ENCODE data around the gene DNAH1. TPM values are rescaled to one million over a fixed set of nuclear protein-coding genes. Genes with fewer than 3 reads are reported as not detected.

DNAH1 gene
- total RNA-seq, 2 experiments from 2014 or later, result 5.8 to 14.2 TPM

DNA sequence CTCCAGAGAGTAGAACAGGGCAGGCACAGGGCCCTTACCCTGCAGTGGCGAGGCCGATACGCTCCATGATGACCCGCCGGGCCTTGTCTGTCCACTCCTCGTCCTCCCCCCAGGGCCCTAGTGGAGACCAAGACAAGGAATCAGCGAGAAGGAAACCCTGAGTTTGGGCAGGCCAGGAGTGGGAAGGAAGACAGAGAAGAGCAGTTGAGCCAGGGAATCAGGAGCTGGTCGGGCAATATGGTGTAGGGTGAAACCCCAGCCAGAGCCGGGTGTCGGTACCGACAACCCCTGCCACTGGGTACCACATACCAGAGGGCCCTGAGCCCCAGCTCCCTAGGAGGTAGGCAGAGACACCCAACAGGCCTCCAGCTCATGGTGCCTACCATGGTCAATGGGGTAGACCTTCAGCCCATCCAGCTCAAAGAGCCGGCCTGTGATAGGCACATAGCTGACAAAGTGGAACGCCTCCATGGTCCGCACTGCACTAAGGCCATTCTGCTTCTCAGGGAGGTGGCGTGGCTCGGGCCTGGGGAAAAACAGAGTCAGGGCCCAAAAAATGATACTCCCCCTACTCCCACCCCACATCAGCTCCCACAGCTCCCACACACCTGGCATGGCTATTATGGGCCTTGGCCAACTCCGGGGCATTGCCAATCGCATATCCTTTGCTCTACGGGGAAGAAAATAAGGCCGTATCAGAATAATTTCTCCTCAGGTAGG lies 90.8 kb downstream of the DNAH1 start:
- no peaks in the 10 kb centered on the region for H3K9me3 ChIP-seq (ENCODE audit: low read length)
- intact Hi-C loops (cut with micrococcal nuclease; ENCODE audit: unreplicated experiment), result no loop called here
- H3K4me3 ChIP-seq (ENCODE audit: low read depth, low read length, poor library complexity, severe bottlenecking), result no peak overlapping the region
- no peak overlapping the region for H2AFZ ChIP-seq (ENCODE audit: low read length)
- DNase-seq (ENCODE audit: low spot score), result no peak
- ChIA-PET POLR2A (interaction anchor here (0.6 to 0.7 kb wide), 2 partner anchors 49 to 914 kb away, joined by 3 read pairs; no protein-coding TSS in a partner anchor), CTCF (ENCODE audit: unreplicated experiment) (interaction anchor here (0.7 kb wide), 1 partner anchor 49 kb away, joined by 3 read pairs; no protein-coding TSS in a partner anchor)
- H3K36me3 ChIP-seq (ENCODE audit: insufficient read depth, low read length), result peaks cover 68% of the 10 kb centered on the region
- H3K27ac ChIP-seq (ENCODE audit: low read depth, low read length, poor library complexity, severe bottlenecking), result no peak overlapping the region
- peaks cover 18% of the 10 kb centered on the region for H3K4me1 ChIP-seq (ENCODE audit: insufficient read depth, low read length, poor library complexity, severe bottlenecking)
- H3K4me2 ChIP-seq (ENCODE audit: low read length), result no peak overlapping the region
- 0 out of 2 replicates have a peak, but pooled peaks cover 5% of the 10 kb centered on the region for H4K20me1 ChIP-seq (ENCODE audit: insufficient read depth, low read length)
- H3K9me2 ChIP-seq (ENCODE audit: insufficient read depth, low read length), result no peaks in the 10 kb centered on the region
- no TSS peak for BruUV-seq (replicated peaks)
- TF ChIP-seq, protein P1, sequence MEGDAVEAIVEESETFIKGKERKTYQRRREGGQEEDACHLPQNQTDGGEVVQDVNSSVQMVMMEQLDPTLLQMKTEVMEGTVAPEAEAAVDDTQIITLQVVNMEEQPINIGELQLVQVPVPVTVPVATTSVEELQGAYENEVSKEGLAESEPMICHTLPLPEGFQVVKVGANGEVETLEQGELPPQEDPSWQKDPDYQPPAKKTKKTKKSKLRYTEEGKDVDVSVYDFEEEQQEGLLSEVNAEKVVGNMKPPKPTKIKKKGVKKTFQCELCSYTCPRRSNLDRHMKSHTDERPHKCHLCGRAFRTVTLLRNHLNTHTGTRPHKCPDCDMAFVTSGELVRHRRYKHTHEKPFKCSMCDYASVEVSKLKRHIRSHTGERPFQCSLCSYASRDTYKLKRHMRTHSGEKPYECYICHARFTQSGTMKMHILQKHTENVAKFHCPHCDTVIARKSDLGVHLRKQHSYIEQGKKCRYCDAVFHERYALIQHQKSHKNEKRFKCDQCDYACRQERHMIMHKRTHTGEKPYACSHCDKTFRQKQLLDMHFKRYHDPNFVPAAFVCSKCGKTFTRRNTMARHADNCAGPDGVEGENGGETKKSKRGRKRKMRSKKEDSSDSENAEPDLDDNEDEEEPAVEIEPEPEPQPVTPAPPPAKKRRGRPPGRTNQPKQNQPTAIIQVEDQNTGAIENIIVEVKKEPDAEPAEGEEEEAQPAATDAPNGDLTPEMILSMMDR (conservative IDR thresholded peaks at IDR 0.05; ENCODE audit: low read length), result no peak
- no peak for TF ChIP-seq EZH2phosphoT487 (IDR thresholded peaks at IDR 0.05; ENCODE audit: borderline replicate concordance, low read depth, low read length)
- peaks cover 32% of the 10 kb centered on the region for H3K79me2 ChIP-seq (ENCODE audit: insufficient read depth, low read depth, low read length)

DNA sequence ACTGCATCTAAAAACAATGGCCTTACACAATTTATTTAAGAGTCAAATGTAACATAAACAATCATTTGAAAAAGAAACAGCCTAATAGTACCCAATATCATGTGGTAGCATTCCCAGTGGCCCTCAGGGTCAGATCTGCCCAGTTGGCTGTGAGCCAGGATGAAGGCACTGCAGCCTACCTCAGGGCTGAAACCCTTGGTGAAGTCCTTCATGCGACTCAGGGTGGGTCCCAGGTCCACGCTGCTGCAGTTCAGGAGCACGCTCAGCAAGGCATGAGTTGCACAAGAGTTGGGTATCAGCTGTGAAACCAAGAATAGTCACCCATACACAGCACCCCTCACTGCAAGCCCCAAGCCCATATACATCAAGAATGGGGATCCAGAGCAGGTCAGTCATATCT lies 91.7 kb downstream of the DNAH1 start:
- no peak overlapping the region for H3K27ac ChIP-seq (ENCODE audit: low read depth, low read length, poor library complexity, severe bottlenecking)
- no TSS peak for BruUV-seq (replicated peaks)
- POLR2A ChIA-PET, result no interaction called here
- DNase-seq (ENCODE audit: low spot score), result no peak
- 0 out of 2 replicates have a peak, but pooled peaks cover 5% of the 10 kb centered on the region for H4K20me1 ChIP-seq (ENCODE audit: insufficient read depth, low read length)
- H3K9me2 ChIP-seq (ENCODE audit: insufficient read depth, low read length), result no peaks in the 10 kb centered on the region
- peaks cover 40% of the 10 kb centered on the region for H3K79me2 ChIP-seq (ENCODE audit: insufficient read depth, low read depth, low read length)
- TF ChIP-seq, protein P1 (conservative IDR thresholded peaks at IDR 0.05; ENCODE audit: low read length), result no peak
- TF ChIP-seq EZH2phosphoT487 (IDR thresholded peaks at IDR 0.05; ENCODE audit: borderline replicate concordance, low read depth, low read length), result no peak
- H3K4me1 ChIP-seq (ENCODE audit: insufficient read depth, low read length, poor library complexity, severe bottlenecking), result peaks cover 26% of the 10 kb centered on the region
- peak overlapping the region; percentile 79; the same call in 1 of the 2 replicates for H3K4me2 ChIP-seq (ENCODE audit: low read length)
- H3K4me3 ChIP-seq (ENCODE audit: low read depth, low read length, poor library complexity, severe bottlenecking), result no peak overlapping the region
- CTCF ChIA-PET (ENCODE audit: unreplicated experiment), result no interaction called here
- H2AFZ ChIP-seq (ENCODE audit: low read length), result no peak overlapping the region
- no peaks in the 10 kb centered on the region for H3K9me3 ChIP-seq (ENCODE audit: low read length)
- intact Hi-C loops (cut with micrococcal nuclease; ENCODE audit: unreplicated experiment), result no loop called here
- peaks cover 61% of the 10 kb centered on the region for H3K36me3 ChIP-seq (ENCODE audit: insufficient read depth, low read length)

DNA sequence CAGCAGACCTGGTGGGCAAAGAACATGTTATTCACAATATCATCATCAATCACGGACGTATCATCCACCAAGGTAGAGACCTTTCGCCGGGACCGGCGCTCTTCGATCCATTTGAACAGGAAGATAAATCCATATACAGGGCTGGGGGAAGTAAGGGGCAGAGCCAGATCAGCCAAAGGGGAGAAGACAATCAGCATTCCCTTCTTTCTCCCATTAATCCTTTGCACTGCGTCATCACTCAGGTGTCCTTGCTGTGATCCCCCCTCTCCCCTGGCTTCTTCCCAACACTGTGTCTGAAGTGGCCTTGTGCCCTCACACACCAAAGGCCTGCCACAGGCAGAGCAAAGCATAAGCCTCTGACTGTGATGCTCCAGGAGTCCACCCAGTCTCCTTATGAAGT lies 92.3 kb downstream of the DNAH1 start:
- Histone ChIP-seq H3K9me3 (ENCODE audit: low read length) (no peaks in the 10 kb centered on the region), H2AFZ (ENCODE audit: low read length) (no peak overlapping the region), H4K20me1 (ENCODE audit: insufficient read depth, low read length) (0 out of 2 replicates have a peak, but pooled peaks cover 5% of the 10 kb centered on the region), H3K9me2 (ENCODE audit: insufficient read depth, low read length) (no peaks in the 10 kb centered on the region), H3K36me3 (ENCODE audit: insufficient read depth, low read length) (peaks cover 60% of the 10 kb centered on the region), H3K4me2 (ENCODE audit: low read length) (peak overlapping the region; percentile 79), H3K27ac (ENCODE audit: low read depth, low read length, poor library complexity, severe bottlenecking) (no peak overlapping the region), H3K4me1 (ENCODE audit: insufficient read depth, low read length, poor library complexity, severe bottlenecking) (peaks cover 30% of the 10 kb centered on the region), H3K4me3 (ENCODE audit: low read depth, low read length, poor library complexity, severe bottlenecking) (peak overlapping the region; percentile 96), H3K79me2 (ENCODE audit: insufficient read depth, low read depth, low read length) (peaks cover 40% of the 10 kb centered on the region)
- ChIA-PET POLR2A (no interaction called here), CTCF (ENCODE audit: unreplicated experiment) (no interaction called here)
- DNase-seq (ENCODE audit: low spot score), result no peak
- BruUV-seq (replicated peaks), result no TSS peak
- intact Hi-C loops (cut with micrococcal nuclease; ENCODE audit: unreplicated experiment), result no loop called here
- TF ChIP-seq, protein P1 (conservative IDR thresholded peaks at IDR 0.05; ENCODE audit: low read length), result no peak
- no peak for TF ChIP-seq EZH2phosphoT487 (IDR thresholded peaks at IDR 0.05; ENCODE audit: borderline replicate concordance, low read depth, low read length)
